ENCODE measurements around the gene C4BPA.

Gene C4BPA

GRCh38 chr1:207124389-207124788, 20.4 kb downstream of the C4BPA start:
- no peak for DNase-seq (ENCODE audit: low read depth)

GRCh38 chr1:207128336-207128921, 24.4 kb downstream of the C4BPA start:
- DNase-seq (ENCODE audit: low read depth), result no peak

GRCh38 chr1:207129053-207129452, 25.0 kb downstream of the C4BPA start:
- DNase-seq (ENCODE audit: low read depth), result no peak

- no peak for DNase-seq (ENCODE audit: low read depth)
These were observed 26.4 kb downstream of the C4BPA start for GRCh38 chr1:207130252-207131036.

- no peak for DNase-seq (ENCODE audit: low read depth)
These were observed 27.1 kb downstream of the C4BPA start for GRCh38 chr1:207131163-207131562.

- no peak for DNase-seq (ENCODE audit: low read depth)
These were observed 30.5 kb downstream of the C4BPA start for GRCh38 chr1:207134581-207134980.

- DNase-seq (ENCODE audit: low read depth), result no peak
These were observed 35.6 kb downstream of the C4BPA start for GRCh38 chr1:207139616-207140015.

GRCh38 chr1:207140536-207140935, 36.5 kb downstream of the C4BPA start:
- DNase-seq (ENCODE audit: low read depth), result no peak

- no peak for DNase-seq (ENCODE audit: low read depth)
These were observed 41.5 kb downstream of the C4BPA start for GRCh38 chr1:207145401-207146058.

- no peak for DNase-seq (ENCODE audit: low read depth)
These were observed 47.9 kb downstream of the C4BPA start for GRCh38 chr1:207151920-207152319.

- DNase-seq (ENCODE audit: low read depth), result no peak
These were observed 48.9 kb downstream of the C4BPA start for GRCh38 chr1:207152792-207153468.

- DNase-seq (ENCODE audit: low read depth), result no peak
These were observed 51.0 kb downstream of the C4BPA start for GRCh38 chr1:207155028-207155427.

- no peak for DNase-seq (ENCODE audit: low read depth)
These were observed 52.1 kb downstream of the C4BPA start for GRCh38 chr1:207156095-207156494.

GRCh38 chr1:207156826-207157225, 52.8 kb downstream of the C4BPA start:
- DNase-seq (ENCODE audit: low read depth), result no peak

GRCh38 chr1:207164086-207164485, 60.1 kb downstream of the C4BPA start:
- DNase-seq (ENCODE audit: low read depth), result no peak

- no peak for DNase-seq (ENCODE audit: low read depth)
These were observed 68.3 kb downstream of the C4BPA start for GRCh38 chr1:207172321-207172720.

- DNase-seq (ENCODE audit: low read depth), result no peak
These were observed 68.9 kb downstream of the C4BPA start for GRCh38 chr1:207172885-207173284.

GRCh38 chr1:207173396-207173795, 69.4 kb downstream of the C4BPA start:
- no peak for DNase-seq (ENCODE audit: low read depth)

- DNase-seq (ENCODE audit: low read depth), result no peak
These were observed 70.9 kb downstream of the C4BPA start for GRCh38 chr1:207174913-207175312.

- DNase-seq (ENCODE audit: low read depth), result no peak
These were observed 75.0 kb downstream of the C4BPA start for GRCh38 chr1:207179036-207179435.

GRCh38 chr1:207181847-207182246, 77.8 kb downstream of the C4BPA start:
- DNase-seq (ENCODE audit: low read depth), result no peak

GRCh38 chr1:207186503-207186902, 82.5 kb downstream of the C4BPA start:
- no peak for DNase-seq (ENCODE audit: low read depth)

GRCh38 chr1:207188901-207189300, 84.9 kb downstream of the C4BPA start:
- no peak for DNase-seq (ENCODE audit: low read depth)

Data from stimulated activated CD8-positive, alpha-beta memory T cell treated with anti-CD3 and anti-CD28 coated beads, Interleukin-7, amount 100 ng/mL, for 24 hours (primary cell).